Activated CD8-positive, alpha-beta T cell treated with anti-CD3 and anti-CD28 coated beads, Interleukin-2, amount 10 ng/mL, durations not matched to agents 7 days and 5 days (primary cell): ENCODE measurements around the gene SNX14. TPM values are rescaled to one million over a fixed set of nuclear protein-coding genes. Genes with fewer than 3 reads are reported as not detected.
A peak's percentile ranks its signal among the peaks of the same experiment; 100 is the strongest.

ENCODE experiments used
- ATAC-seq: fragments of 150-1000 bp; cut with Tn5 transposase; one replicate; pipeline ENCODE4 v1.10.0; 2021; ENCODE audit warnings: moderate library complexity
- CTCF ChIA-PET: fragments of 350-600 bp; sonication (Branson Sonifier 250); formaldehyde crosslinking; loops from one replicate; lab custom pipeline; 2021; ENCODE audit warnings: antibody characterized with exemption; lab: Charles Lee
- POLR2A ChIA-PET: fragments of 350-600 bp; sonication (Branson Sonifier 250); formaldehyde crosslinking; loops from one replicate; lab custom pipeline; 2021; ENCODE audit warnings: antibody characterized with exemption; lab: Charles Lee
- DNase-seq: peaks from one replicate; pipeline ENCODE4 v3.0.0-alpha.2; 2020
- H3K27ac Mint-ChIP-seq: one replicate; pipeline ENCODE4 v1.8.0; 2021; ENCODE audit warnings: mild to moderate bottlenecking, mixed read lengths
- H3K27me3 Mint-ChIP-seq: one replicate; pipeline ENCODE4 v1.8.0; 2021; ENCODE audit warnings: low read depth, mixed read lengths
- H3K36me3 Mint-ChIP-seq: one replicate; pipeline ENCODE4 v1.8.0; 2021; ENCODE audit warnings: low read depth, mixed read lengths
- H3K4me1 Mint-ChIP-seq: one replicate; pipeline ENCODE4 v1.8.0; 2021; ENCODE audit warnings: low read depth, mixed read lengths
- H3K4me3 Mint-ChIP-seq: one replicate; pipeline ENCODE4 v1.8.0; 2021; ENCODE audit warnings: mild to moderate bottlenecking, mixed read lengths
- H3K9me3 Mint-ChIP-seq: one replicate; pipeline ENCODE4 v1.8.0; 2022; ENCODE audit warnings: mixed read lengths; ENCODE audit not compliant: insufficient read depth
- total RNA-seq, 2 experiments: library from RNA; stranded (reverse); gene quantifications; one replicate each; pipeline ENCODE4 v1.2.3, GENCODE V29; 2021

SNX14 gene
- total RNA-seq, 2 experiments from 2014 or later: 50.1 to 50.3 TPM

DNA sequence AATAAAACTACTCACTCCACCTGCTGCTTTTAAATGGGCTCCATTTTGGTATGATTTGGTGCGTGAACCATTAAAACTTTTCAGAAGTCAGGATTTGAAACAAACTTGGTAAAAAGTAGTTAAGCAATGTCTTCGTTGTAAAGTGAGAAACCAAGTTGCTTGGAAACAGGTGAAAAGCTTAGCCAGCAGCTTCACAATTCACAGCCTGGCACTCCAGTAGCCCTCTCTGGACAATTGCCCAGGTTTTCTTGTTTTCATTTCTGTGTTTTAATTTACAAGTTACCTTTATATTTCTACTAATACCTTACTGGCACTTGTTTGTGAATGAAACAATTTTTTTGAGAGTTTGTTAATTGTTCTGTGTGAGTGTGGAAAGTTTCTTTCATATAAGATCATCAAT lies 131.0 kb downstream of the SNX14 start:
- no peaks in the 10 kb centered on the region for H3K9me3 Mint-ChIP-seq
- no peak for ATAC-seq
- H3K4me1 Mint-ChIP-seq: peaks cover 84% of the 10 kb centered on the region
- DNase-seq: no peak
- ChIA-PET POLR2A (interaction anchor here (0.8 to 3.3 kb wide), 4 partner anchors 13 to 216 kb away, joined by 3 to 31 read pairs (median 8); partner anchors contain the start of gene NT5E), CTCF (interaction anchor here (1.2 to 8.3 kb wide), 7 partner anchors 11 to 107 kb away, joined by 3 to 95 read pairs (median 7); partner anchors contain the start of gene NT5E)
- no peak overlapping the region for H3K27ac Mint-ChIP-seq
- peaks cover 3% of the 10 kb centered on the region for H3K36me3 Mint-ChIP-seq
- H3K27me3 Mint-ChIP-seq: no peaks in the 10 kb centered on the region
- H3K4me3 Mint-ChIP-seq: no peak overlapping the region

DNA sequence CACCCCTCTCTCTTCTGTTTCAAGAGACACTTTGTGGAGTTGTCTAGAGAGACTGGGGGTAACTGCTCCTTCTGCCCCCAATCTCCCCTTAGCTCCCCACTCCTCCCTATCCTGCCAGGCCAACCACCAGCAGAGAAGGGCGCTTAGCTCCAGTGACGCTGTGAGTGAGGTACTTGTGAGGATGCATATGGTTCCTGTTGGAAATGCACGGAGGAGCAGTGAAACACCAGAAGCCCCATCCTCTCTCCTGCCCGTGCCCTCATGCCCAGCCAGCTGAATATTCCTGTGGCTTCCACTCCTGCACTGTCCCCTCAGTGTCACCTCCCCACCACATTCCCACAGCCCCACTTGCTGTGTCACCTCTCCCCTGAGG lies 131.9 kb downstream of the SNX14 start:
- Mint-ChIP-seq H3K4me1 (peaks cover 92% of the 10 kb centered on the region), H3K9me3 (no peaks in the 10 kb centered on the region)

DNA sequence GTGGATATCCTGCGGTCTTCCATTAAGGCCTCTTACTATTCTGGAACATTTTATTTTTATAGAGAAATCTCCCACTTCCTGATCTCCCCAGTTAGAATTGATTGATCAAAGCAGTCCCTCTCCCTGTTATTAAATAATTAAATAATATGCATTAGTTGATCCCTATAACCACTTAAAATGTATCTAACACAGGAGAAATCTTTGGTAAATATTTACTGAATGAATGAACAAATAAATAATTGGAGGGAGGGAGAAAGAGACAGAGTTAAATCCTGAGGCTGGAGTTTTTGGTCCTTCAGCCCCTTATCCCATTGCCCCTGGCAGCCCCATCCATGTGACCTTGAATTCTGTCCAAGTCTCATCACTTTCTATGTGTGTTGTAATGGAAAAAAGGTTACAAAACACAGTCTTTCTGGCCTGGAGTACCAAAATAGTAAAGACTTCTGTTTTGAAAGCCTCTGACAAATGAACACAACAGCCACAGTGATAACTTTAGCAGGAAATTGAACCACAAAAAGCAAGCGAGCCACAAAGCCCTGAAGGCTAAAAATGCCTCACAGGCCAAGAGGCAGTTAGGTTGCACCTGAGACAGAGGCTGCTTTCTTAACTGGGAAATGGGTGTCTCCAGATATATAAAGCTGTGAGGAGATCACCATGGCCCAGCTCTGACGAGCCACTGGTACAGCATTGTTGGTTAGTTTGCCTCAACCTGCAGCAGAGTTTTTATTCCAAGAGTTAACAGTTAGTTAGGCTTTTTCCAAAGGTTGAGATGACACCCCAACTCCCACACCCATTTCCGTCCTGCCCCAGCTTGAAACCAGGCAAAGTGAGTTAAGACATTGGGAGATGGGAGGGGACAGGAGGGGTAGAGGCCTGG lies 132.5 kb downstream of the SNX14 start:
- Mint-ChIP-seq H3K27ac (peak overlapping the region; percentile 85), H3K27me3 (no peaks in the 10 kb centered on the region), H3K9me3 (no peaks in the 10 kb centered on the region), H3K36me3 (peaks cover 3% of the 10 kb centered on the region), H3K4me3 (peak overlapping the region; percentile 49), H3K4me1 (peaks cover 96% of the 10 kb centered on the region)
- DNase-seq: peak; percentile 83
- ATAC-seq: peak; percentile 73
- CTCF ChIA-PET: interaction anchor here (1.1 to 8.3 kb wide), 5 partner anchors 12 to 106 kb away, joined by 3 to 95 read pairs (median 19); partner anchors contain the start of gene NT5E
- POLR2A ChIA-PET: interaction anchor here (0.6 to 3.3 kb wide), 6 partner anchors 8 to 217 kb away, joined by 3 to 31 read pairs (median 5); partner anchors contain the start of genes NT5E and SYNCRIP

More for the DNA sequence above, 131.9 kb downstream of the SNX14 start:
- Mint-ChIP-seq H3K27me3 (no peaks in the 10 kb centered on the region), H3K36me3 (peaks cover 3% of the 10 kb centered on the region), H3K27ac (peak overlapping the region; percentile 85), H3K4me3 (peak overlapping the region; percentile 49)
- ChIA-PET CTCF (interaction anchor here (1.1 to 8.3 kb wide), 6 partner anchors 12 to 107 kb away, joined by 3 to 95 read pairs (median 13); partner anchors contain the start of gene NT5E), POLR2A (interaction anchor here (0.6 to 3.3 kb wide), 6 partner anchors 9 to 217 kb away, joined by 3 to 31 read pairs (median 5); partner anchors contain the start of genes NT5E and SYNCRIP)
- ATAC-seq (peak; percentile 17), DNase-seq (no peak)

GRCh38 chr6:85460154-85460920 lies 133.3 kb downstream of the SNX14 start:
- ChIA-PET CTCF (interaction anchor here (0.9 to 8.3 kb wide), 5 partner anchors 11 to 106 kb away, joined by 3 to 95 read pairs (median 3); partner anchors contain the start of gene NT5E), POLR2A (interaction anchor here (0.9 to 2.3 kb wide), 3 partner anchors 11 to 182 kb away, joined by 3 to 11 read pairs (median 3); partner anchors contain the start of genes NT5E, SNX14 and SYNCRIP)
- ATAC-seq: no peak
- Mint-ChIP-seq H3K4me1 (peaks cover 89% of the 10 kb centered on the region), H3K27ac (peak overlapping the region; percentile 85), H3K4me3 (peak overlapping the region; percentile 2), H3K9me3 (no peaks in the 10 kb centered on the region), H3K27me3 (no peaks in the 10 kb centered on the region), H3K36me3 (peaks cover 3% of the 10 kb centered on the region)
- no peak for DNase-seq

GRCh38 chr6:85459224-85459901 lies 134.3 kb downstream of the SNX14 start:
- H3K36me3 Mint-ChIP-seq: peaks cover 3% of the 10 kb centered on the region
- peaks cover 84% of the 10 kb centered on the region for H3K4me1 Mint-ChIP-seq
- DNase-seq: no peak
- H3K9me3 Mint-ChIP-seq: no peaks in the 10 kb centered on the region
- H3K4me3 Mint-ChIP-seq: no peak overlapping the region
- H3K27ac Mint-ChIP-seq: no peak overlapping the region
- H3K27me3 Mint-ChIP-seq: no peaks in the 10 kb centered on the region
- ChIA-PET CTCF (interaction anchor here (0.9 to 8.3 kb wide), 6 partner anchors 10 to 105 kb away, joined by 3 to 95 read pairs (median 3); partner anchors contain the start of gene NT5E), POLR2A (interaction anchor here (0.9 to 2.3 kb wide), 2 partner anchors 10 to 134 kb away, joined by 3 to 11 read pairs; partner anchors contain the start of genes NT5E and SNX14)
- no peak for ATAC-seq

DNA sequence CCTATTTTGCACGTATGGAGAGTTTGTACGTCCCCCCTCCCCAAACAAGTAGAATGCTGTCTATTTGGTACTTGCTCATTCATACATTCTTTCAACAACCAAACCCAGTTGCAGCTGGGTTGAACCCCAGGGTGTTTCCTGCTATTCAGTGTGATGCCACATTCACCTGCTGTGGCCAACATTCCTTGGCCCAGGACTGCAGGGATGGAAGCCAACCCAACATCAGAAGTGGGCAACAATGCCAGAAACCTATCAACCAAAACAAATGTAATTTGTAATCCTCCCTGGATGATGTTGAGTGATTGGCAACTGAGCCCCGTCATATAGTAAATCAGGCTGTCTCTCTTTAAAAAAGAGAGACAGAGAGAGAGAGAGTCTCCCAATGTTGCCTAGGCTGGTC lies 134.9 kb downstream of the SNX14 start:
- H3K4me3 Mint-ChIP-seq: no peak overlapping the region
- ATAC-seq (no peak), DNase-seq (no peak)
- peaks cover 3% of the 10 kb centered on the region for H3K36me3 Mint-ChIP-seq
- POLR2A ChIA-PET: interaction anchor here (2.3 kb wide), 1 partner anchor 9 kb away, joined by 11 read pairs; the partner anchor contains the start of gene NT5E
- no peaks in the 10 kb centered on the region for H3K27me3 Mint-ChIP-seq
- CTCF ChIA-PET: interaction anchor here (0.5 to 8.3 kb wide), 4 partner anchors 9 to 57 kb away, joined by 3 to 95 read pairs (median 44); partner anchors contain the start of gene NT5E
- H3K27ac Mint-ChIP-seq: no peak overlapping the region
- H3K4me1 Mint-ChIP-seq: peaks cover 85% of the 10 kb centered on the region
- no peaks in the 10 kb centered on the region for H3K9me3 Mint-ChIP-seq

GRCh38 chr6:85458184-85458583 lies 135.5 kb downstream of the SNX14 start:
- H3K4me1 Mint-ChIP-seq: peaks cover 85% of the 10 kb centered on the region
- H3K36me3 Mint-ChIP-seq: peaks cover 3% of the 10 kb centered on the region
- ATAC-seq: no peak
- H3K27me3 Mint-ChIP-seq: no peaks in the 10 kb centered on the region
- no peak for DNase-seq
- H3K27ac Mint-ChIP-seq: no peak overlapping the region
- ChIA-PET POLR2A (interaction anchor here (1.0 to 2.3 kb wide), 2 partner anchors 8 to 90 kb away, joined by 3 to 11 read pairs; partner anchors contain the start of gene NT5E), CTCF (interaction anchor here (0.5 to 1.9 kb wide), 4 partner anchors 11 to 96 kb away, joined by 3 to 15 read pairs (median 4); no protein-coding TSS in a partner anchor)
- H3K9me3 Mint-ChIP-seq: no peaks in the 10 kb centered on the region
- H3K4me3 Mint-ChIP-seq: no peak overlapping the region

DNA sequence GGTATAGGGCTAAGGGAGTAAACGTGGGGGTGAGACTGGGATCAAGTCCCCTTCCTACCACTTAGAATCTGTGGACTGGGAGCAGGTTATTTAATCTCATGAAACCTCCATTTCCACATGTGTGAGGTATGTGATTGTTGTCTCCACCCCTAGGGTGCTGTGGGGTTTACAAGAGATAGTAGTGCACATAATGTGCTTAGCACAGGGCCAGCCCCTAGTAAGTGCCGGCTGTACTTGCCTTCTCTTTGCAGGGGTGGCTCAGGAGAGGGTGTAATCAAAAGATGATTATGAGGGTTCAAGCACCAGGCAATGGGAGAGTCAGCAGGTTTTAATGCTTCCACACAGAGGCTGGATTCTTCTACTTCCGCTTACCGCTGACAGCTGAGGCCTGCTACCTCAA lies 136.9 kb downstream of the SNX14 start:
- DNase-seq (no peak), ATAC-seq (no peak)
- ChIA-PET POLR2A (no interaction called here), CTCF (interaction anchor here (1.1 to 9.1 kb wide), 4 partner anchors 25 to 102 kb away, joined by 3 to 158 read pairs (median 10); no protein-coding TSS in a partner anchor)
- Mint-ChIP-seq H3K36me3 (peaks cover 3% of the 10 kb centered on the region), H3K4me3 (no peak overlapping the region), H3K27me3 (no peaks in the 10 kb centered on the region), H3K9me3 (no peaks in the 10 kb centered on the region), H3K27ac (no peak overlapping the region), H3K4me1 (peaks cover 86% of the 10 kb centered on the region)
